OCI-LY3 (cell line): Measurements from ENCODE around the gene ZNF768.
"Not testable (repeated sequence)": the region's sequence is repeated elsewhere in the genome, so short reads cannot be mapped to it uniquely, and the experiment has no call there.

ENCODE experiments used
- H2AFZ ChIP-seq: fragments of 200-600, 300-600 bp; shearing (Covaris generic); 2 replicates; pipeline ENCODE4 v1.6.0; 2014; ENCODE audit warnings: antibody characterized with exemption, low read depth, low read length
- H3K27ac ChIP-seq: fragments of 200-600, 300-600 bp; sonication (generic); 2 replicates; pipeline ENCODE4 v1.5.1; 2014; ENCODE audit warnings: mild to moderate bottlenecking, low read length, moderate library complexity, mixed read lengths
- H3K27me3 ChIP-seq: fragments of 200-600, 300-600 bp; sonication (generic); 2 replicates; pipeline ENCODE4 v1.6.1; 2014; ENCODE audit warnings: low read depth, low read length, mixed read lengths
- H3K36me3 ChIP-seq: fragments of 200-600, 300-600 bp; sonication (generic); replicated peaks from 2 replicates; pipeline ENCODE3; 2014; ENCODE audit warnings: low read depth, low read length, mixed read lengths
- H3K4me1 ChIP-seq: fragments of 300-600, 200-600 bp; sonication (generic); 2 replicates; pipeline ENCODE4 v1.6.1; 2014; ENCODE audit warnings: low read length, mixed read lengths
- H3K4me2 ChIP-seq: fragments of 200-600, 300-600 bp; sonication (generic); 2 replicates; pipeline ENCODE4 v1.6.1; 2014; ENCODE audit warnings: low read length, mixed read lengths
- H3K4me3 ChIP-seq: fragments of 300-600, 200-600 bp; sonication (generic); 2 replicates; pipeline ENCODE4 v1.5.1; 2014; ENCODE audit warnings: antibody characterized with exemption, mild to moderate bottlenecking, low read length, moderate library complexity
- H3K79me2 ChIP-seq: fragments of 300-600, 200-600 bp; shearing (Covaris generic); 2 replicates; pipeline ENCODE4 v1.6.1; 2014; ENCODE audit warnings: mild to moderate bottlenecking, low read length, mixed read lengths
- H3K9ac ChIP-seq: fragments of 300-600, 200-600 bp; shearing (Covaris generic); 2 replicates; pipeline ENCODE4 v1.6.0; 2014; ENCODE audit warnings: mild to moderate bottlenecking, low read length, moderate library complexity
- H3K9me3 ChIP-seq: fragments of 200-600, 300-600 bp; shearing (Covaris generic); 2 replicates; pipeline ENCODE4 v1.6.1; 2014; ENCODE audit warnings: low read length, mixed read lengths; ENCODE audit not compliant: insufficient read depth
- H4K20me1 ChIP-seq: fragments of 200-600, 300-600 bp; sonication (generic); 2 replicates; pipeline ENCODE4 v1.6.1; 2016; ENCODE audit warnings: low read length, mixed read lengths; ENCODE audit not compliant: insufficient read depth
- EZH2phosphoT487 ChIP-seq: fragments of 200-600 bp; shearing (Covaris generic); IDR thresholded peaks from 2 replicates; pipeline ENCODE4 v1.6.1; 2018; ENCODE audit warnings: antibody characterized with exemption, mixed run types, low read depth
- TF ChIP-seq, protein P1 (sequence below): fragments of 200-600, 300-600 bp; sonication (generic); IDR thresholded peaks from 2 replicates; pipeline ENCODE4 v1.5.1; 2014; ENCODE audit warnings: antibody characterized with exemption, low read length, low read depth

The ZNF768 gene

DNA sequence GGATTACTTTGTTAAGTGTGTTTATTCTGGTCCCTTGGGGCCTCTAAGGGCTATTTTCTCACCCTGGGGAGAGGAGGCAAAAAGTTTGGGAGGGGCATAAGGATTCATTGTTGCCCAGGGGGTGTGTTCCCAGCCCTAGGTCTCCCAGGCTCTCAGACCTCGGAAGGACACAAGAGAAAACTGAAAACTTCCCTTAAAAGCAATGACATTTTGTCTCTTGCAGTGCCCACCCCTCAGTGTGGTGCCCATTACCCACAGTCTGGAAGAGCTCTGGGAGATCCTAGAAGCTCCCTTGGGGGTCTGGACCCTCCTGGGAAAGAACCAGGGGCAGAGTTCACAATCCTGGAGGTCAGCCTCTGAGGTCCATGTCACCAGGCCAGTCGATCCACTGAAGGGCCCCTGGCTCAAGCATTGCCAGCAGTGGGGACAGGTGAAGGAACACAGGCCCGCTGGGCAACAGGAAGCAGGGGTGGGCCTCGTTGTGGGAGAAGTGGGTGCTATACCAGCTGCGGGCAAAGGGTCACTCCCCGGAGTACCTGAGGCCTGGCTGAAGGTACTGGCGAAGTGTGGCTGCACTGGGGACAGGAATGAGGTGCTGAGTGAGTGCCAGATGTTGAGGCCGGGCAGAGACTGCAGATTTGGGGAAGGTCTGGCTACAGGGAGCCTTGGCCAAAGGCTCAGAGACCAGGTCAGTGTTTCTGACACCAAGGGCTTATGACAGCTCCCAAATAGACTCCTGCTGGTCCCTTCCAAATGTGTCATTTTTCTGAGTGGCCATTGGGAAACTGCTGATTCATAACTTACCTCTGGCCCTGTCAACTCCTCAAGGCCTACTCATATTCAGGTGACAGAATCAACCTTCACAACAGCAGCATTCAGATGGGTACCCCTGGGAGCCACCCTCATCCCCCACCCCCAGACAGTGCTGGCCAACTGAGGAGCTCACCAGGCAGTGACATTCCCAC lies 12.9 kb upstream of the ZNF768 start:
- Histone ChIP-seq H3K79me2 (peaks cover 15% of the 10 kb centered on the region), H3K36me3 (no peaks in the 10 kb centered on the region), H3K4me3 (no peak overlapping the region), H3K4me1 (peaks cover 21% of the 10 kb centered on the region), H3K4me2 (no peak overlapping the region), H3K27ac (no peak overlapping the region), H4K20me1 (no peaks in the 10 kb centered on the region), H3K9me3 (no peaks in the 10 kb centered on the region), H3K27me3 (no peaks in the 10 kb centered on the region), H3K9ac (no peak overlapping the region), H2AFZ (no peak overlapping the region)
- no peak for TF ChIP-seq EZH2phosphoT487
- TF ChIP-seq, protein P1, sequence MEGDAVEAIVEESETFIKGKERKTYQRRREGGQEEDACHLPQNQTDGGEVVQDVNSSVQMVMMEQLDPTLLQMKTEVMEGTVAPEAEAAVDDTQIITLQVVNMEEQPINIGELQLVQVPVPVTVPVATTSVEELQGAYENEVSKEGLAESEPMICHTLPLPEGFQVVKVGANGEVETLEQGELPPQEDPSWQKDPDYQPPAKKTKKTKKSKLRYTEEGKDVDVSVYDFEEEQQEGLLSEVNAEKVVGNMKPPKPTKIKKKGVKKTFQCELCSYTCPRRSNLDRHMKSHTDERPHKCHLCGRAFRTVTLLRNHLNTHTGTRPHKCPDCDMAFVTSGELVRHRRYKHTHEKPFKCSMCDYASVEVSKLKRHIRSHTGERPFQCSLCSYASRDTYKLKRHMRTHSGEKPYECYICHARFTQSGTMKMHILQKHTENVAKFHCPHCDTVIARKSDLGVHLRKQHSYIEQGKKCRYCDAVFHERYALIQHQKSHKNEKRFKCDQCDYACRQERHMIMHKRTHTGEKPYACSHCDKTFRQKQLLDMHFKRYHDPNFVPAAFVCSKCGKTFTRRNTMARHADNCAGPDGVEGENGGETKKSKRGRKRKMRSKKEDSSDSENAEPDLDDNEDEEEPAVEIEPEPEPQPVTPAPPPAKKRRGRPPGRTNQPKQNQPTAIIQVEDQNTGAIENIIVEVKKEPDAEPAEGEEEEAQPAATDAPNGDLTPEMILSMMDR, result no peak

DNA sequence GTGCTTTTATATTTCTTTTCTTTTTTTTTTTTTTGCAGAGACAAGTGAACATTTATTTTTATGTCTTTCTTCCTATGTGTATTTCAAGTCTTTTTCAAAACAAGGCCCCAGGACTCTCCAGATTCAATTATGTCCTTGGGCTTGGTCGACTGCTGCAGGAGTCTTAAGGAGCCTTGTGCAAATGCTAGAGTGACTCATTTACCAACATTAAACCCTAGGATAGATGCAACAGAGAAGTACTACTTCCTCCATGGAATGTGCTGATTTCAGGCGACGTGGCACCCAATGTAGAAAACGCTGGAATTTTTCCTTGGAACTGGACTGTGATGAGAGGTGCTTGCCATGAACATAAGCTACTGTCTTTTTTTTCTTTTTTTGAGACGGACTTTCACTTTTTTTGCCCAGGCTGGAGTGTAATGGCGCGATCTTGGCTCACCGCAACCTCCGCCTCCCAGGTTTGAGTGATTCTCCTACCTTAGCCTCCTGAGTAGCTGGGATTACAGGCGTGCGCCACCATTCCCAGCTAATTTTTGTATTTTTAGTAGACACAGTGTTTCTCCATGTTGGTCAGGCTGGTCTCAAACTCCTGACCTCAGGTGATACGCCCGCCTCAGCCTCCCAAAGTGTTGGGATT lies 10.1 kb upstream of the ZNF768 start:
- H2AFZ ChIP-seq, H4K20me1 ChIP-seq, H3K36me3 ChIP-seq, H3K27me3 ChIP-seq, H3K9me3 ChIP-seq, H3K27ac ChIP-seq: not testable (repeated sequence)
- H3K9ac ChIP-seq, result peak overlapping the region; percentile 96; the same call in 1 of the 2 replicates
- peaks cover 27% of the 10 kb centered on the region for H3K79me2 ChIP-seq
- H3K4me3 ChIP-seq, result peak overlapping the region; percentile 92; the same call in 1 of the 2 replicates
- peak overlapping the region; percentile 94 for H3K4me2 ChIP-seq
- peaks cover 23% of the 10 kb centered on the region for H3K4me1 ChIP-seq

DNA sequence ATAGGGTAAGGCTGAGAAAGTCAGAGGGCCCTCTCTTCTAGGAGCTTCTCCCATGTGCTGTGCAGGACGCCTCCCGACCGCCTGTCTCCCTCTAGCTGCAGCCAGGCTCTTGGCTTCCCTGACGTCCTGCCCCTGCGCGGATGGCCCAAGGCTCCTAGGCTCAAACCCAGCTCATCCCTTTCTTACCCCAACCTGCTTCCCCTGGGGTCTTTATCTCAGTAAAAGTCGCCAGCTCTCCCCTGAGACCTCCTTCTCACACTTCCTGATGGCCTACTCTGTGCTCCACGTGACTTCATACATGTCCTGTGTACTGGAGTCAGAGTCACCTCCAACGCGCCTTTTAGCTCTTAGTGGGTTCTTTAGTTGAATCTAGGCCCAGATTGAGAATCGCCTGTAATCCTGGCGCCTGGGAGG lies 9.4 kb upstream of the ZNF768 start:
- Histone ChIP-seq H3K9ac (peak overlapping the region; percentile 96), H3K27ac (peak overlapping the region; percentile 76), H2AFZ (no peak overlapping the region; the same call in 1 of the 2 replicates), H3K4me2 (peak overlapping the region; percentile 94), H3K9me3 (no peaks in the 10 kb centered on the region), H3K4me1 (peaks cover 16% of the 10 kb centered on the region), H3K27me3 (no peaks in the 10 kb centered on the region), H3K79me2 (peaks cover 27% of the 10 kb centered on the region), H3K36me3 (peaks cover 4% of the 10 kb centered on the region), H3K4me3 (peak overlapping the region; percentile 92), H4K20me1 (no peaks in the 10 kb centered on the region)
- TF ChIP-seq, protein P1, result peak; percentile 55
- TF ChIP-seq EZH2phosphoT487, result no peak

DNA sequence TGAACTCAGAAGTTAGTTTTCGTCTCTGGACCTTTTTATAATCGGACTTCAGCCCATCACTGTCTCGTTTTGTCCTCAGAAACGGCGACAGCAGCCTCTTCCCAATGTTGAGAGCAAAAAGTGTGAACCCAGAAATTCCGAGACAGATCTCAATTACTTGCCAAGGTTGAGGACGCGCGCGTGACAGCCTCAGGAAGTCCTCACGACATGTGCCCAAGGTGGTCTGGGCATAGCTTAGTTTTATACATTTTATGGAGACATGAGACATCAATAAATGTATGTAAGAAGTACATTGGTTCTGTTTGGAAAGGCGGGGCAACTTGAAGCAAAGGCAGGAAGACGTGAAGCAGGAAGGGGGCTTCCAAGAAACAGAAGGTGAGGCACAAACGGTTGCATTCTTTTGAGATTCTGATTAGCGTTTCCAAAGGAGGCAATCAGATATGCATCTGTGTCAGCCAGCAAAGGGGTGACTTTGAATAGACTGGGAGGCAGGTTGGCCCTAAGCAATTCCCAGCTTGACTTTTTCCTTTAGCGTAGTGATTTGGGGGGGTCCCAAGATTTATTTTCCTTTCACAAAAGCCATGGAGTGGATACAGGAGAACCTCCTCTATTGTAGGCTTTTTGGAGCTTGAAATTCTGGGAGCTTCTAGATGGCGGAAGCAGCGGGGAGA lies 8.9 kb upstream of the ZNF768 start:
- Histone ChIP-seq H3K27me3 (no peaks in the 10 kb centered on the region), H3K4me1 (peaks cover 16% of the 10 kb centered on the region), H3K4me3 (peak overlapping the region; percentile 92), H3K36me3 (peaks cover 4% of the 10 kb centered on the region), H3K27ac (peak overlapping the region; percentile 76), H4K20me1 (no peaks in the 10 kb centered on the region), H3K4me2 (peak overlapping the region; percentile 94), H3K9ac (peak overlapping the region; percentile 96), H3K9me3 (no peaks in the 10 kb centered on the region), H3K79me2 (peaks cover 27% of the 10 kb centered on the region), H2AFZ (peak overlapping the region; percentile 89)
- TF ChIP-seq EZH2phosphoT487, result no peak
- TF ChIP-seq, protein P1, result no peak
